PC-9 (cell line): ENCODE results near the gene GFPT2.

Experiments
- CTCF ChIP-seq: fragments of 200-600 bp; sonication (generic); conservative IDR thresholded peaks from 2 replicates; pipeline ENCODE4 v1.6.1; 2017; ENCODE audit warnings: mixed run types, antibody characterized with exemption, mild to moderate bottlenecking, moderate library complexity
- EZH2 ChIP-seq: fragments of 200-600 bp; sonication (generic); IDR thresholded peaks from 2 replicates; pipeline ENCODE4 v1.8.0; 2017; ENCODE audit warnings: antibody characterized with exemption, low read depth

GRCh38 chr5:180323160-180323559 is 30.0 kb downstream of the GFPT2 start:
- TF ChIP-seq CTCF: no peak
- no peak for TF ChIP-seq EZH2
